GM18511 (cell line): ENCODE results near the gene RIPK4.

Experiments
- ATAC-seq: cut with Tn5 transposase; IDR thresholded peaks from one replicate; pipeline ENCODE4 v1.9.1; 2021; ENCODE audit warnings: mild to moderate bottlenecking, moderate library complexity; ENCODE audit not compliant: unreplicated experiment

The RIPK4 gene

GRCh38 chr21:41755258-41755933, 11.5 kb downstream of the RIPK4 start:
- no peak for ATAC-seq

- no peak for ATAC-seq
Observed at GRCh38 chr21:41754479-41754891, 12.4 kb downstream of the RIPK4 start.

GRCh38 chr21:41753006-41753898, 13.6 kb downstream of the RIPK4 start:
- no peak for ATAC-seq

- ATAC-seq, result no peak
Observed at GRCh38 chr21:41752231-41752681, 14.6 kb downstream of the RIPK4 start.

- no peak for ATAC-seq
Observed at GRCh38 chr21:41751611-41752011, 15.2 kb downstream of the RIPK4 start.

GRCh38 chr21:41750532-41751151, 16.2 kb downstream of the RIPK4 start:
- ATAC-seq, result no peak

GRCh38 chr21:41750051-41750450, 16.8 kb downstream of the RIPK4 start:
- ATAC-seq, result no peak

- ATAC-seq, result no peak
Observed at GRCh38 chr21:41749286-41749685, 17.6 kb downstream of the RIPK4 start.

- no peak for ATAC-seq
Observed at GRCh38 chr21:41747943-41748738, 18.7 kb downstream of the RIPK4 start.

- no peak for ATAC-seq
Observed at GRCh38 chr21:41746744-41747006, 20.2 kb downstream of the RIPK4 start.

- ATAC-seq, result no peak
Observed at GRCh38 chr21:41745971-41746743, 20.7 kb downstream of the RIPK4 start.

- ATAC-seq, result no peak
Observed at GRCh38 chr21:41745026-41745820, 21.6 kb downstream of the RIPK4 start.

- no peak for ATAC-seq
Observed at GRCh38 chr21:41744028-41744930, 22.6 kb downstream of the RIPK4 start.

- ATAC-seq, result no peak
Observed at GRCh38 chr21:41743321-41744027, 23.4 kb downstream of the RIPK4 start.

- ATAC-seq, result no peak
Observed at GRCh38 chr21:41742073-41742875, 24.6 kb downstream of the RIPK4 start.

GRCh38 chr21:41741253-41742072, 25.4 kb downstream of the RIPK4 start:
- ATAC-seq, result no peak
